Measurements from ENCODE around the gene TCFL5.

- peak; percentile 5 for TF ChIP-seq CTCF (IDR thresholded peaks at IDR 0.05; ENCODE audit: low read depth, low read length)
- no peak for TF ChIP-seq POLR2A (IDR thresholded peaks at IDR 0.05; ENCODE audit: extremely low read depth, insufficient read length)
- no peak for TF ChIP-seq MAX (IDR thresholded peaks at IDR 0.05; ENCODE audit: low read depth, low read length)
- TF ChIP-seq MYC (IDR thresholded peaks at IDR 0.05; ENCODE audit: low read depth, low read length) = no peak
Measured at GRCh38 chr20:62893700-62894099, 32.1 kb upstream of the TCFL5 start.
